GM12864 (cell line): ENCODE measurements around the gene GPX3.

ENCODE experiments used
- DNase-seq: peaks from one replicate; pipeline ENCODE4 v3.0.0-alpha.2; 2011; ENCODE audit warnings: low read depth
- H3K4me3 ChIP-seq: 2 replicates; pipeline ENCODE4 v1.5.1; 2011; ENCODE audit warnings: mild to moderate bottlenecking, low read depth, low read length, control low read depth
- CTCF ChIP-seq: IDR thresholded peaks from 2 replicates; pipeline ENCODE4 v1.5.1; 2011; ENCODE audit warnings: low read depth, mild to moderate bottlenecking, moderate library complexity, low read length, control low read depth, inconsistent platforms; ENCODE audit errors: missing control alignments

GPX3 gene

DNA sequence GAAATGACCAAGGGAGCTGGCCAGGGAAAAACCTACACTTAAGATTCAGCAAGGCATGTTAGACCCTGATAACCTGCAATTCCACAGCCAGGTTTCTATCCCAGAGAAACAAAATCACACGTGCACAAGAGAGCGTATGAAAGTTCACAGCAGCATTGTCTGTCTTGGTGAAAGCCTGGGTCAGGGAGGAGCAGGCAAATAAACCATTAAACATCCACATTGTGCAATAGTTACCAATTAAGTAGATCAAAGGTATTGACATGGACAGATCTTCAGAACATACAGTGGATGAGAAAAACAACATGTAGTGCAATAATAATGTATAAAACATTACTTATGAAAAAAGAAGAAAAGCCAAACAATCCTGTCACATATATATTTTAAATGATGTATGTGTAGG is 15.9 kb upstream of the GPX3 start:
- H3K4me3 ChIP-seq = no peak overlapping the region
- no peak for TF ChIP-seq CTCF
- no peak for DNase-seq

- TF ChIP-seq CTCF = no peak
- H3K4me3 ChIP-seq = no peak overlapping the region
- no peak for DNase-seq
These were observed 15.0 kb upstream of the GPX3 start for GRCh38 chr5:151005187-151005949.

DNA sequence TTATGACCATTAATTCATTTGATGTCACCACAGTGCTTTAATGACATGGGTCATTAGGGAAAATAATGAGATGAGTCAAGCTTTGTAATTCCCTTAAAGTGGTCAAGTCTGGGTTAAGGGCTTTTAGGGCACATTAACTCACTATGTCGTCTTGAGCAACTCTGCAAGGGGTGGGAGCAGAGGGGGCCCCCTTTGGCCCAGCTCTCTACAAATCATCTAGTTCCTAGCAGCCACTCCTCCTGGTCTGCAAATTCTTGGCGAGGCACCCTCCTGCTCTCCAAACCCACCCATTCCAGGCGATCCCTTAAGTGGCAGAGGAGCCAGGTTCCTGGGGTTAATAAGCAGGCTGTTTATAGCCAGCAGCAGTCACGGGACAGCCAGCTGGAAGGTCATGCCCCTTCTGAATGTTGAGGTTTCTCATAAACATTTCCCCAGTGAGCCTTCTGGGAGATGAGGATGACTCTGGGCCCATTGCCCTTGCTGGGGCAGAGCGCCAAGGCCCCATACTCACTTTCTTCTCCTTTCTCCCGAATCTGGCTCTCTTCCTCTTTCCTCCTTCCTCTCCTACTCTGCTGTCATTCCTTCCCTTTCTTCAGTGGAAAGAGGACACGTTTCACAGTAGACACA is 14.3 kb upstream of the GPX3 start:
- no peak for TF ChIP-seq CTCF
- no peak overlapping the region for H3K4me3 ChIP-seq
- DNase-seq = no peak

- DNase-seq = no peak
- H3K4me3 ChIP-seq = no peak overlapping the region
- TF ChIP-seq CTCF = no peak
These were observed 13.6 kb upstream of the GPX3 start for GRCh38 chr5:151006704-151007334.

DNA sequence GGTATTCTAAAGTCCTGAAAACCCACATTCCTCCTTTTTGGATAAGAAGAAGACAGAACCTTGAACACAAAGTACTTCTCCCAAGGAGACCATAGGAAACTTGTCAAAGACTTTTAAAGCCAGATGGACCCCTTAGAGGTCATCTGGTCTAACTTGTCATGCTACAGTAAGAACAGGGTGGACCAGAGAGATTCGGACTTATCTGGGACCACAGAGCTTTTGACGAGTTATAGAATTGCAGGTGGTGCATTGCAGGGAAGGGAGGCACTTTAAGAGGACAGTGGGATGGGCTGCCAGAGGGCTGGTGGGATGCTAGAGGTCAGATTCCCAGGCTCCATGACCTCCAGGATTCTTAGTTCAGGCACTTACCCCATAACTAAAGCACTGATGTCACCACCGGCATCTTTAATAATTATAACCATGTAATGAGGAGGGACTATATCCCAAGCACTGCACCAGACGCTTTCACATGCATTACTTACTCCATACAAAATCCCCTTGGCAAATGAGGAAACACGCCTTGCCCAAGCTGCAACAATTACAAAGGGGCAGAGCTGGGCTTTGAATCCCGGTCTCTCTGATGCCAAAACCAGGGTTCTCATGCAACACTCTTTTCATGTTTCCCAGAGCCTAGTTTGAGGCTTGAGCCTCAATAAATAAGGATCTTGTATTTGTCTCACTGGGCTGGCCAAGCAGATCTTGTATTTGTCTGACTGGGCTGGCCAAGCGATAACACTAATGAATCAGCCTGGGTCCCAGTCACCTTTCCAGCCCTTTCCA is 12.8 kb upstream of the GPX3 start:
- no peak for TF ChIP-seq CTCF
- H3K4me3 ChIP-seq = no peak overlapping the region
- DNase-seq = no peak

DNA sequence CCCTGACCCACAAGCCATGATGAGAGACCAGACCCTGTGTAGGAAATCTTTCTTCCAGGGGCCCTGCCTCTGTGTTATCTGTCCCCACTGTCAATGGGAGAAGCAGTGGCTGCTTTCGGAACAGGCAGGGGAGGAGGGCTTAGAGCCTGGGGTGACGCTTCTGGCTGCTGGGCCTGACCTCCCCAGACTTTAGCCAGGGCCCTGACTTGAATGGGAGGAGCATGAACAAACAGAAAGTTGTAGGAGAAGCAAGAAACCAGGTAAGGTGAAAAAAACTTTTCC is 12.2 kb upstream of the GPX3 start:
- no peak for TF ChIP-seq CTCF
- DNase-seq = no peak
- no peak overlapping the region for H3K4me3 ChIP-seq
